ENCODE measurements around the gene UNC13A.

Gene UNC13A

DNA sequence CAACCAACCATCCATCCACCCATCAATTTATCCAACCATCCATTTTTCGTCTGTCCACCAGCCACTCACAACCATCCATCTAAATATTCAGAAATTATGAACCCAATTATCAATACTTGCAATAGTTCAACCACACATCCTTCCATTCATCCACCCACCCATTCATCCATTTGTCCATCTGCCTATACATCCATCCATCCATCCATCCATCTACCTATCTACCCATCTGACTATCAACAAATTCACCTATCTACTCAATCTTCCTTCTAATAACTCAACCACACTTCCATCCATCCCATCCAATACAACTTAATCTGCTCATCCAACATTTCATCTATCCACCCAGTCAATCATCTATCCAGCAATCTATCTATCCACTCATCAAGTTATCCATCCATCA, 46.3 kb downstream of the UNC13A start:
- H3K27ac ChIP-seq = no peak overlapping the region
- TF ChIP-seq, protein P1, sequence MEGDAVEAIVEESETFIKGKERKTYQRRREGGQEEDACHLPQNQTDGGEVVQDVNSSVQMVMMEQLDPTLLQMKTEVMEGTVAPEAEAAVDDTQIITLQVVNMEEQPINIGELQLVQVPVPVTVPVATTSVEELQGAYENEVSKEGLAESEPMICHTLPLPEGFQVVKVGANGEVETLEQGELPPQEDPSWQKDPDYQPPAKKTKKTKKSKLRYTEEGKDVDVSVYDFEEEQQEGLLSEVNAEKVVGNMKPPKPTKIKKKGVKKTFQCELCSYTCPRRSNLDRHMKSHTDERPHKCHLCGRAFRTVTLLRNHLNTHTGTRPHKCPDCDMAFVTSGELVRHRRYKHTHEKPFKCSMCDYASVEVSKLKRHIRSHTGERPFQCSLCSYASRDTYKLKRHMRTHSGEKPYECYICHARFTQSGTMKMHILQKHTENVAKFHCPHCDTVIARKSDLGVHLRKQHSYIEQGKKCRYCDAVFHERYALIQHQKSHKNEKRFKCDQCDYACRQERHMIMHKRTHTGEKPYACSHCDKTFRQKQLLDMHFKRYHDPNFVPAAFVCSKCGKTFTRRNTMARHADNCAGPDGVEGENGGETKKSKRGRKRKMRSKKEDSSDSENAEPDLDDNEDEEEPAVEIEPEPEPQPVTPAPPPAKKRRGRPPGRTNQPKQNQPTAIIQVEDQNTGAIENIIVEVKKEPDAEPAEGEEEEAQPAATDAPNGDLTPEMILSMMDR (IDR thresholded peaks at IDR 0.05) = no peak
- TF ChIP-seq ZFX (IDR thresholded peaks at IDR 0.05; ENCODE audit: borderline replicate concordance) = no peak

DNA sequence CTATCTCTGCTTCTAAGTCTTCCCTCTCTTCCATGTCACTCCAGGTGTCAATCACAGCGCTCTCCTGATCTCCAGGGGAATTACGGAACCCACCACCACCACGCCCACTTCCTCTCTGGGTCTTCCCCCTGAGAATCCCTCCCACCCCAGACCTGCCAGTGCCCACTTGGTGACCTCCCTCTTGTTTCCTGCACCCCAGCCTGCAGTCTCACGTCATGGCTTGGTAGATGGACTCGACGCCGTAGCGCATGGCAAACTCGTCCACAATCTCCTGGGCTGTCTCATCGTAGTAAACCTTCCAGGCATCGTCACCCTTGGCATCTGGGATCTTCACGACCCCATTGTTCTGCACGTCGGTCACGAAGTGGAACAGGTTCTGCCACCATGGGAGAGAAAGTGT, 47.0 kb downstream of the UNC13A start:
- no peak overlapping the region for H3K27ac ChIP-seq
- no peak for TF ChIP-seq ZFX (IDR thresholded peaks at IDR 0.05; ENCODE audit: borderline replicate concordance)
- TF ChIP-seq, protein P1 (IDR thresholded peaks at IDR 0.05) = no peak

DNA sequence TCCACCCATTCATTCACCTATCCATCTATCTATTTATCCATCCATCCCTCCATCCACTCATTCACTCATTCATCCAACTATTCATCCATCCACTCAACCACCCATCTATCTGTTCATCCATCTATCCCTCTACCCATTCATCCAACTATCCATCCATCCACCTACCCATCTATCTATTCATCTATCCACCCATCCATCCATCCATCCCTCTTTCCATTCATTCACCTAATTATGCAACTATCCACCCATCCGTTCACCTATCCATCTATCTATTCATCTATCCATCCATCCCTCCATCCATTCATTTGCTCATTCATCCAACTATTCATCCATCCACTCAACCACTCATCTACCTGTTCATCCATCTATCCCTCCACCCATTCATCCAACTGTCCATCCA, 54.5 kb downstream of the UNC13A start:
- no peak for TF ChIP-seq ZFX (IDR thresholded peaks at IDR 0.05; ENCODE audit: borderline replicate concordance)
- TF ChIP-seq, protein P1 (IDR thresholded peaks at IDR 0.05) = no peak
- H3K27ac ChIP-seq = no peak overlapping the region

DNA sequence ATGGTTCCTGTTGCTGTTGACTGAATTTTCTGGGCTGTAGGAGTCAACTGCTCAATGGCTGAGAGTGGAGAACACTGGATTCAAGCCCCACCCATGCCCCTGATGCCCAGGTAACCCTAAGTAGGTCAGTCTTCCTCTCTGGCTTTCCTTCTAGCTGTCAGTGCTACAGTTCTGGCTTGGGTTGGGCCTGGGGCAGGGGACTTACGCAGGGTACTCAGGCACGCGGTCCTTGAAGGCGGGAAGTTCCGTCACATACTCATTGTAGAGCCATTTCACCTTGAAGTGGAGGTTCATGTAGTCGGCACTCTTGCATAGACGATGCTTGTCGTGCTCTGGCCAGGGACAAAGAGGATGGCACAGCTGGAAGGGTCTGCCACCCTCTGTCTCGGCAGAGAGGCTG, 55.6 kb downstream of the UNC13A start:
- TF ChIP-seq, protein P1 (IDR thresholded peaks at IDR 0.05) = no peak
- no peak for TF ChIP-seq ZFX (IDR thresholded peaks at IDR 0.05; ENCODE audit: borderline replicate concordance)

DNA sequence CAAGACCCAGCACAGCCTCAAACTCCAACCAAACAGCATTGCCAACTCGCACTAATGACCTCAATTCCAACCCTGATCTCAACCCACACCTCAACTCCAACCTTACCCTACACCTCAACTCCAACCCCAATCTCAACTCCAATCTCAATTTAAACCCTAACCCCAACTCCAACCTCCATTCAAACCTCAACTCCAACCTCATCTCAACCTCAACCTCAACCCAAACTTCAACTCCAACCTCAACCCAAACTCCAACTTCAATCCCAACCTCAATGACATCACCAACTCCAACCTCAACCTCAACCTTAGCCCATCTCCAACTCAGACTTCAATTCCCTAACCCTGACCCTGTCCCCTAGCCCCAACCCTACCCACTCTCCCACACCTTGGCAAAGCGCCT, 58.4 kb downstream of the UNC13A start:
- TF ChIP-seq ZFX (IDR thresholded peaks at IDR 0.05; ENCODE audit: borderline replicate concordance) = no peak
- TF ChIP-seq, protein P1 (IDR thresholded peaks at IDR 0.05) = no peak
- no peak overlapping the region for H3K27ac ChIP-seq

More for the DNA sequence above, 55.6 kb downstream of the UNC13A start:
- no peak overlapping the region for H3K27ac ChIP-seq

DNA sequence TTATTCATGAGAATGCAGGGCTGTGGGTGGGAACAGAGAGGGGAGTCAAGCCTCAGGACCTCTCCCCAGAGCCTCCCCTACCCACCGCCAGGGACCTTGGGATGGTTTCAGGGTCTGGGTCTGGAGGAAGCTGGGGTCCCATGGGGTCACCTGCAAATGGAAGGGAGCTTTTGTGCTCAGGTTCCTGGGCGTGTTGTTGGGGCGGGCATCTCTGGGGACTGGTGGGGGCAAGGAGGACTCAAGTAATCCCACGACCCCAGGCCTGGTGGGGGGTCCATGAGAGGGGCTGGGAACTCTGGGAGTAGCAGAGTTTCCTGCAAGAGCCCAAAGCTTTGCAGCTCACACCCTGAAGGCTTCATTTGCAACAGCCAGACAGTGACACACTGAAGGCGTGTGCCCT, 60.2 kb downstream of the UNC13A start:
- no peak for TF ChIP-seq ZFX (IDR thresholded peaks at IDR 0.05; ENCODE audit: borderline replicate concordance)
- TF ChIP-seq, protein P1 (IDR thresholded peaks at IDR 0.05) = no peak
- no peak overlapping the region for H3K27ac ChIP-seq

DNA sequence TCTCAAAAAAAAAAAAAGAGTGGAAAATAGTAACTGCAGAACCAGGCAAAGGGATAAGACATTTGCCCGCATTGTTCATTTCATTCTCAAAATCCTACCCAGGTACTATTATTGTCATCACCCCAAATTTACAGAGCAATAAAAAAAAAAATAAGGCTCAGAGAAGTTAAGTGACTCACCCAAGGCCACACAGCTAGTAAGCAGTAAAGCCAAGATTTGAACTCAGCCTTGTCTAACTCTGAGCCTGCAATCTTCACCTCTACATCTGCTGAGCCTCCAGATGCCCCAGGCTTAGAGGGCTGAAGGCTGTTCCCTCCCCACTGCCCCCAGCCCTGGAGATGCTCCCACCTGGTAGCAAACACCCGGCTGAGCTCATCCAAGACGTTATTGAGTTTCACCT, 61.0 kb downstream of the UNC13A start:
- no peak overlapping the region for H3K27ac ChIP-seq
- TF ChIP-seq, protein P1 (IDR thresholded peaks at IDR 0.05) = no peak
- no peak for TF ChIP-seq ZFX (IDR thresholded peaks at IDR 0.05; ENCODE audit: borderline replicate concordance)

All from 22Rv1 (cell line).